HG03108 (cell line): ENCODE results near the gene GBF1.
"Not testable (repeated sequence)": the region's sequence is repeated elsewhere in the genome, so short reads cannot be mapped to it uniquely, and the experiment has no call there.

Experiments
- ATAC-seq: cut with Tn5 transposase; IDR thresholded peaks from one replicate; pipeline ENCODE4 v1.9.1; 2021; ENCODE audit warnings: moderate library complexity; ENCODE audit not compliant: unreplicated experiment

The GBF1 gene

DNA sequence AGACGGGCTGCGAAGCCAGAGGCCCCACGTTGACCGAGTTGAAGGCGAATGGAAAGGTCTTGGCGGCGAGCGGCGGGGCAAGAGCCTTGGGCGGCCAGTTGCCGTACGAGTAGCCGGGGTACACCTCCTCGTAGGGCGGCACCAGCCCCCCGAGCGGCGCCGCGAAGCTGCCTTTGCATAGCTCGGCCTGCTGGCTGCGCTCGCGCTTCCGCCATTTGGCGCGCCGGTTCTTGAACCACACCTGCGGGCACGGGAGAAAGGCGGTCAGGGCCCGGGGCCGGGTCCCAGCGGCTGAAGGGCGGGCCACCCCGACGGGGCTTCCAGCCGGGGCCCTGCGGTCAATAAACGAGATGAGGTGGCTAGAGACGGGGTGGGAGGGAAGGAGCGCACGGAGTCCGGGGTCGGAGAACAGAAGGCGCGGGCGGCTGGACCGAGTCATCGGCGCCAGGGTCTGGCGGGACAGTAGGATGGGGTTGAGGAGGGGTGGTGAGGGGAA, 14.4 kb upstream of the GBF1 start:
- ATAC-seq = no peak

DNA sequence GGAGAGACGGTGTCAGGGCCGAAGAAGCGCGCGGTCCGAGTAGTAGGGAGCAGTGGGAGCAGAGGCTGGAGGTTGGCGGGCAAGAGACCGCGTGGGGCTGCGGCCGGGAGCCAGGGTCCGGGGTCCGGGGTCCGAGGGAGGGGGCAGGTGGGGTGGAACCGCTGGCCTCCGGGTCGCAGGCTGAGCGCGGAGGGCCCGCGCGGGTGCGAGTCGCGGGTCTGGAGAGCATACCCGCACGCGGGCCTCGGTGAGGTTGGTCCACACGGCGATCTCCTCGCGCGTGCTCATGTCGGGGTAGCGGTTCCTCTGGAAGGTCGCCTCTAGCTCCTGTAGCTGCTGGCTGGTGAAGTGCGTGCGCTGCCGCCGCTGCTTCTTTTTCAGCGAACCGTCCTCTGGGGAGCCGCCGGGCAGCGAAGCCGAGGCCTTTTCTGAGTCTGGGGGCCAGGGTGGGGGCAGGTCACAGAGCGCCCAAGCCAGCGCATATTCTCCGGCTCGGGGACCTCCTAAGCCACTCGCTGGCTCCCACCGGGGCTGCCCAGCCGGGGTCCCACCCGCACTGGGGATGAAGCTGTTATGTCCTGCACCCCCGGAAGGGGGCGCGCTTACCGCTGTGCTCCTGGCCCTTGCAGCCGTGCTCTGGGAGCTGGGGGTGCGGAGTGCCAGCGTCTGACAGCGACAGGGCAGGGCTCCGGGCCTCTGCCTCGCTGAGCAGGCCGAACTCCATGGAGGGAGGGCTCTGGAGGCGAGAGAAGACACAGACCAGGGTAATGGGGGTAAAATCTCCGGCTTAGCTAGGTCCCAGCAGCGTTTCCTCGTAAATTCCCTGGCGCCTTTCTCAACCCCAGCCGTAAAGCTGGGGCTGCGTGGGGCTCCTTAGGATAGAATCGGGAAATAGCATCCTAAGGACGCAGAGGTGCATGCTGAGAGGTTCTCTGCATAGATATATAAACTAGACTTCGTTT, 13.7 kb upstream of the GBF1 start:
- no peak for ATAC-seq

DNA sequence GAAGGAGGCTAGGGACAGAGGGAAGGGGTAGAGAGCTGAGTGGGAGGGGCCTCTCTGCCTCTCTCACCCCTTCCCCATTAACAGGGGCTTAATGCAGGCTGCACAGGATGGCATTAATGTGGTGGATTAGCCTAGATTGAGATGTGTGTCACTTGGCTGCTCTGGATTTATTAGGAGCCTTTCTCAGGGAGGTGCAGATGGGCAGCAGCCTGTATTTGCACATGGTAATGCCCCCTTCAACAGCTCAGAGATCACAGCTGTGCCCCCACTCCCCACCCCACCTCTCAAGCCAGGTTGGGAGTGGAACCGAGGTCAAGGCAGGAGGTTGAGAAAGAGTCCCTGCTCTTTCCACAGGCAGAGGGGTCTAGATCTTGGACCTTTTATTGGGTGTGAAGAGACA, 11.3 kb upstream of the GBF1 start:
- ATAC-seq = no peak

DNA sequence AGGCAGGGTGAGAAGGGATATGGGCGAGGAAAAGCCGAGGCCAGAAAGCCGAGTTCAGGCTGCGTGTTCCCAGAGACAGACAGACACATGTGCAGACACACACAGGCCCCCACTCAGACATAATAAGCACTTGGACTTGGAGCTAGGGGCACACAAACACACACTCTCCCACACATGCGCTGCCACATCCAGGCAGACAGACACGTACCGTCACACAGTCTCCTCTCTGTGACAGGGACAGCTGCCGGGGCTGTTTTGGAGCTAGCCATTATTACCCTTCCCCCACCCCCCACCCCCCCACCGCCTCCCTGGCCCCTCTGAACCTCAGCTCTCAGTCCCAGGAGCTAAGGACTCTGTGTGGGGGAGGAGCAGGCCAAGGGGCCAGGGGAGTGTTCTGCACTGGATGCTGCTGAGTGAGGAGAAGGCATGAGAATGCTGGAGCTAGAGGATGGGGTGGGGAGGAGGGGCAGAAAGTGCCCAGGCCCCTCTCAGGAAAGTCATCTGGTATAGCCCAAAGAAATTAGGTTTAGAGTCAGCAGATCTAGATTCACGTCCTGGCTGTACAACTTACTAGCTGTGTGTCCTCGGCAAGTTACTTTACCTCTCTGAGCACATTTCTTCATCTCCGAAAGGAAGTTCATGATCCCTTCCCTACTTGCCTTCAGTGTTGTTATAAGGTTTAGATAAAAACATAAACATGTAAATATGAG, 10.3 kb upstream of the GBF1 start:
- no peak for ATAC-seq

DNA sequence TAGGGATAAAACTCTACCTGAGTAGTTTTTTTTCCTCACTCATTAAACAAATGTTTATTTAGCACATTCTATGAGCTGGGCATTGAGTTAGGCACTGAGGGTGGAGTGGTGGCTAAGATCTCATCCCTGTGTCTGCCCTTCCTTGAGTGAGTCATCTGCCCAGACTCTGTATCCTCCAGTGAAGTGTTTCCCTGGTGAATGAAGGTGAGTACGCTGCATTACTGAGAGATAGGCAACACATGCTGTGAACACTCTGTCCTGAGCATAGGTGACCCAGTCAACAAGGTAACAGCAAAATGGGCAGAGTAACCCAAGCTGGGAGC, 9.8 kb upstream of the GBF1 start:
- ATAC-seq = no peak

DNA sequence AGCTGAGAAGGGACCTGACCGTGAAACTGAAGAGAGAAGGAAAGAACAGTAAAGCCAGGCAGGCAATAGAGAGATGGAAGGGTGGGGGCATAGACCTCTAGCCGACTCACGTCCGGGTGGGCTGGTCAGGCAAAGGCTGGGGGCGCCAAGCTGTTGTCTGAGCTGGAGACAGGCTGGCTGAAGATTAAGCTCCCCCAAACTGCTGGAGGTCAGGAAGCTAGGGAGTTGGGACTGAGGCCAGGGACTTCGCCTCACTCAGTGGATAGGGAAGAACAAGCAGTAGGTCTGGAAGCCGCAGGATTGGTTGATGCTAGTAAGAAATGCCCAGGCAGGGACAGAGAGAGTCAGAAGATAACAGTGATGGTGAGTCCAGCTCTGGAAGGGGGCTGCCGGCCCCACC, 9.3 kb upstream of the GBF1 start:
- ATAC-seq = no peak

DNA sequence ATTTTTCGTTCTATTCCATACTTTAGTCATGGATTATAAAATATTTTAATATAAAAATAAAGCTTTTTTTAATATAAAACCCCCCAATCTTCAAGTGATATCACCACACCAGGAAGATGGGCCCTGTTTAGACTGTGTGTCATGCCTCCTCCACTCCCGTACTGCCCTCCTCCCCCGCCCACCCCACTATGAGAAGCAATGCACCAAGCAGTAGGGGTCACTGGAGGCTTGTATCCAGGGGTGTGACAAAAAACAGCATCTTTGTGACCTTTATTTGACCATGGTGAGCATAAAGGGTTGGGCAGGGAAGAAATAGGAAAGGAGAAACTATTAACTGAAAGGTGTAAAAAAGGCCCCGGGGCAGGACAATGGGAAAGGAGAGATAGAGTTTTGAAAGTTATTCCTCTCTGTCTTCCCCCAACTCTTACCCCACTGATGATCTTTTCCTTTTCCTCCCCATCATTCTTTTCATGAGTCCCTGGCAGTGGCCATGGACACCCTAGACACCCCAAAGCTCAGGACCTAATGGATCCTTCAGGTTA, 7.5 kb upstream of the GBF1 start:
- ATAC-seq = no peak

DNA sequence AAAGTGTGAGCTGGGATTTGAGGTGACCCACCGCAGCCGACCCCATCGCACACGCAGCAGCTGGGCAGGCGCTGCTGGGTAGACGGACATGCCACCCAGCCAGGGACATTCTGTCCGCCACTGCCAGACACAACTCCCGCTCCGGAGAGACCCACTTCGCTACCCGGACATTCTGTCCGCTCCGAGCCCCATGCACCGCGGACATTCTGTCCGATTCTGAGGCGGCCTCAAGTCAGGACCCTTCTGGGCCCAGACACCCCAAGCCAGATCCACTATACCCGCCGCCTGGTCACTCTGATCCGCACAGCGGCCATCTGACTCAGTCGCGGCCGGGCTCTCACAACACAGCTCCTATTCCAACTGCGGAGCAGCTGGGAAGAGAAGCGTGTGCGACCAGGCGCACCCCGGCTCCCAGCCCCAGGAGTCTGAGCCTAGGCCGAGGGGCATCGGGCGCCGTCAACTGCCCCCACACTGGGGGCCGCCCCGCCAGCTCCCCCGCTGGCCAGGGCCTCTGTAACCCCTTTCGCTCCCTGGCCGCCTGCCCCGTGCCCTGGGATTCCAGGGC, 4.8 kb upstream of the GBF1 start:
- ATAC-seq = no peak

DNA sequence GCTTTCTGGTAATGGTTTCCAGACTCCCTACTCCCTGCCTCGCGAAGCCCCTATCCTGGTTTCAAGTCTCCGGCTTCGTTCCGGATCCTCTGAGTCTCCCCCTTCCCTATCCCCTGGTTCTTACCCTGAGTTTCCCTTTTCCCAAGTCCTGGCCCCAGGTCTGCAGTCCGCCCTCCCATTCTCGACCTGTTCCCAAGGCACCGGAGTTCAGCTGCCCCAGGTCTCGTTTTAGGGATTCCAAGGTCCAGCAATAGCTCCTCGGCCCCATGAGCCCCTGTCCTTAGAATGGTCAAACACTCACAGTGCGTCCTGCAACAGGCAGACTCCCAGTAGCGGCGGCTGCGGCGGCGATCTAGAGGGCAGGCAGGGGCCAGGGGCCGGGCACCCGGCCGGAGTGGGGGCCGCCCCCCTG, 4.3 kb upstream of the GBF1 start:
- no peak for ATAC-seq

DNA sequence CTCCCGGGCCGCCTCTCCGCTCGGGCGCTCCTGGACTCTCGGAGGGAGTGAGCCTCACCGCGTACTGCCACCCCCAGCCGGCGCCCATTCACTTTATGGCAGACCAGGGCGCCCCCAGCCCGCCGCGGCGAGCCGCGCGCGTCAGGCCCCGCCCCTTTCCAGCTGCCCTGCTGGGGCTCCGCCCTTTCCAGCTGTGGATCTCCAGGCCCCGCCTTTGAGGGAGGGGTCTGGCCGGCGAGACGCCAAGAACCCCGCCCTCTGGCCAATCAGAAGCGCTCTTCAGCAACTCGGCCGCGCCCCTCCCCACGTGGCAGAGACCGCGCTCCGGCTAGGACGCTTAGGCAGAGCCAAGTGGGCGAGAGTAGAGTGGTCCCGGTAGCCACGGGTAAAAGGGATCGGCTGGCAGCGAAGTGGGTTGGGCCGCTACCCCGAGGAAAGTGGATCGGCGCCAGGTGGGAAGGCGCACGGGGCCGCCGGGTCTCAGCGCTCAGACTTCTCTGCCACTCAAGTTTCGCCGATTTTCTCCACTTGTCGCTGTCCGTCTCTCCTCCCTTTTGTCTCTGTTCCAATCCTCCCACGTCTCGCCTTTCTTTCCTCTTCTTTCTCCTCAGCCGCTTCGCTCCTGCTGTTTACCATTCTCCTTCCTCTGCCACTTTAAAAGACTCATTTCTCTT, 3.8 kb upstream of the GBF1 start, which contains the start of gene PITX3:
Gene PITX3 (minus strand): TSS at position 69 of the 674 bp plus-strand sequence. CDS start 9,432 bp downstream, outside the sequence.
- ATAC-seq = peak; percentile 40

DNA sequence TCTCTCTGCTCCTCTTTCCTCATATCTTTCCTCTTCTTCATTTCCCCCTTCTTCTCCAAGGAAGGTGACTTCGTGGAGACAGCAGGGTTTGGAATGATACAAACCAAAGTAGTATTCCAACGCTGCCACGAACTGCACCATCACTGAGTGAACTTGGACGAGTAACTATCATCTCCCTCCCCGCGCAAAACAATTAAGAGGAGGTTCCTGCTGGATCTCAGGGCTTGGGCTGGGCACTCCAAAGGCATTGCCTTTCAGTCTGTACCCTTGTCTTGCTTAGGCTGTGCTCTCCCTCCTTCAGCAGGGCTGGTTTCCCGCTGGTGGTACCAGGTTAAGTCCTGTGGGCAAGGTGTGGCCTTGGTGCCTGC, 3.2 kb upstream of the GBF1 start:
- no peak for ATAC-seq

DNA sequence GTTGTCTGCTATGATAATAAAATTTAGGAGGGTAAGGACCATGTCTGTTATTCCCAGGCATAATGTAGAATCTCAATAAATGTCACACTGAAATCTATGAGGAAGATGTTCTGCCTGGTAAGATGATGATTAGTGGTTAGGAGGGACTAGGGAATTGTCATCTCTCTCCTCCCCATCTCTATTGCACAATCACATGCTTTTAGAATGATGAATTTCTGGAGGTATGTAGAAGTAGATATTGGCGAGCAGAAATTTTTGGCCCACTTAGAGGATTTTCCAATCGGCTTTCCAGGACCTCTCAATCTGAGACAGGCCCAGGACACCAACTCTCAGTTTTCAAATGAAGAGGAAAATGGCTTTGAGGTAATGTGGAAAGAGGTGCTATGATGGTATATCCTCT, 2.0 kb upstream of the GBF1 start:
- ATAC-seq = no peak

DNA sequence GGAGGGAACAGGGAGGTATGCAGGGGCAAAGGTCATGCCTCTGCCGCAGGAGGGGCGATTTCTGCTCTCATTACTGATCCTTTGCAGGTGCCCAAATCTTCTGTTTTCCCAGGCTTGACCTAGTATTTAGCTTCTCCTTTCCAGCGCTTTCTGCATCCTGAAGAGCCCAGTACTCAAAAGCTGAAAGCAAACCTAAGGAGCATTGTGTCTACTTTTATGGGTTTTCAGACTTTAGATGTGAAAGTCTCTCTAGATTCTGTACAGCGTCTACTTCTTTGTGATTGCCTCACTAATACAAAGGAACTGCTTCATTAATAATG, 560 bp downstream of the GBF1 start:
- no peak for ATAC-seq

DNA sequence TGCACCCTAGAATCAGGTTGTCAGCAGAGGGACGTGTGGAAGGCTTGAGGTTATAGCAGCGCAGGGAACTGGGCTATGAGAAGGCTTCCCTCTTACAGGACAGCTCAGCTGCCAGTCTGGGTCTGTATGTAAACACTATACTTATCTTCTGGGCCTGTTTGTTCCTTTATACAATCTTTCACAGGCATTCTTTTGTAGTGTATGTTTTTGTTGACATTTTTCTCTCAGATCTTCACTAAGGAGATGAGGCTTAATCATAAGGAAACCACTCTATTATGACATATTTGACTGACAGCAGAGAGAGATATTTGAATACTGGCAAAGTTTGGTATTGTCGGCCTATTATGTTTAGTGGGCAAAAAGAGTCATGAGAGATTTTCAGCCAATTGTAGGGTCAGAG, 929 bp downstream of the GBF1 start:
- ATAC-seq = no peak

DNA sequence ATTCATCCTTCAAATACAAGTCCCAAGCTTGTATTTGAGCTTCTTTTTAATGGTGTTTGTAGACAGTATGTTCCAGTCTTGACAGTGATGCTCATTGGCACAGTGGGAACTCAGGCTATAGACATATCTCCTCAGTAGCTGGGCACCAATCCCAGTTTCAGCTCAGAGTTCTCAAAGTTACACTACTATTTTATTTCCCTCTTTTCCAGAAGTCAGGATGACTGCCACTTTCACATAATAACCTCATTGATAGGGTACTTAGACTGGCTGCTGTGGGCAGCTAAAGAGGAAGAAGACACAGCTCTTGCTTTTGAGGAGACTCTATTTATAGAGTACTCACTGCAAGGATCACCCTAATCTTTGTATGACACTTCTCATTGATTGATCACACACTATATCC, 2.4 kb downstream of the GBF1 start:
- no peak for ATAC-seq

DNA sequence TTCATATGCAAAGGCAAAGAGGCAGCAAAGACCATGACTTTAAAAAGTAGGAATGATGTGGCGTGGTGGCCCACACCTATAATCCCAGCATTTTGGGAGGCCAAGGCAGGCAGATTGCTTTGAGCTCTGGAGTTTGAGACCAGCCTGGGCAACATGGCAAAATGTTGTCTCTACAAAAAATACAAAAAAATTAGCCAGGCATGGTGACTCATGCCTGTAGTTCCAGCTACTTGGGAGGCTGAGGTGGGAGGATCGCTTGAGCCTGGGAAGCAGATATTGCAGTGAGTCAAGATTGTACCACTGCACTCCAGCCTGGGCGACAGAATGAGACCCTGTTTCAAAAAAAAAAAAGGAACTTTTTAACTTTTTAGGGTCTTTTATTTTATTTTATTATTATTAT, 7.2 kb downstream of the GBF1 start:
- ATAC-seq = not testable (repeated sequence)

DNA sequence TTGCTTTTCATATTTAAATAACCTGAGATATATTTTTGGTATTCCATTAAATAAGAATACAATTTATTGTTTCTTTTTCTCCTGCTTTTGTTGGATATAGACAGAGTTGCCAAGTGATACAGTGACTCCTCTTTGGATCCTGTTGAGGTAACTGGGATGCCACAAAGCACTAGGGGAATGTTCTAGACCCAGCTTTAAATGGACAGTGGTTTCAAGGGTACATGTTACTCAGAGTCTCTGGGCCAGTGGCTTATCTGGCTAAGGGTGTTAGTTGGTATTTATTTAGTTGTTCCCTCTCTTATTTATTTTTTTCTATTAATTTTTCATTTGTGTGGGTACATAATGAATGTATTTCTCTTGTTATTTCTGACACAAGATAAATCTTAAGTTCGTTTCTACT, 9.1 kb downstream of the GBF1 start:
- ATAC-seq = no peak

DNA sequence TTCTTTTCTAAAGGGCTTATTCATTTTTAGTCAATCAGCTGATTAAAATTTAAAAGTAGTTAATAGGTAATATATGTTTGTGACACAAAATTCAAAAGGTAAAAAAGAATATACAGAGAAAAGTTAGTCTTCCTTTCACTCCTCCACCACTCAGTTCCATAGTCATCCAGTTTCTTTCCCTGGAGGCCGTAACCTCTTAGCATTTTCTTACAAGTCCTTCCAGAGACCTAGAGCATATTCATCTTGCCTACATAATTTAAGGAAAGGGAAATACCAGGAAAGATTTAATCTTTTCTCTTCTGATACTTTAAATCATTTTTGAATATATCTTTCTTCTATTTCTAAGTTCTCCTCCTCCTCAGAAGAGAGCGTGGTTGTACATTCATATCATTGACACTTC, 10.1 kb downstream of the GBF1 start:
- no peak for ATAC-seq

DNA sequence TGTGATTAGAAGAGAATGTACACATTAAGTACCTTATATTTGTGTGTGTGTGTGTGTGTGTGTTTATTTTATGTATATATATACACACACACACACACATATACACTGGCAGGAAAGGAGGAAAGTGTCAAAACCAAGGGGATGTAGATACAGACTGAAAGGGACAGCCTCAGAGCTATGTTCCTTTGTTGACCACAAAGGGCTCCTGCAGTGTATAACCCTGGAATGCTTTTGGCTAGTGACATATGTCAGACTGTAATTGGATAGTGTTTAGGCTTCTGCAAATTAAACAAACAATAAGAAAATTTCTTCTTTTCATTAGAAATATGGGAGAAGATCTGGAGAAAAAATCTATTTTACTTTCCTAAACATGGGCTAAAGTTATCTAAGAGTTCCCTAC, 15.9 kb downstream of the GBF1 start:
- ATAC-seq = no peak

DNA sequence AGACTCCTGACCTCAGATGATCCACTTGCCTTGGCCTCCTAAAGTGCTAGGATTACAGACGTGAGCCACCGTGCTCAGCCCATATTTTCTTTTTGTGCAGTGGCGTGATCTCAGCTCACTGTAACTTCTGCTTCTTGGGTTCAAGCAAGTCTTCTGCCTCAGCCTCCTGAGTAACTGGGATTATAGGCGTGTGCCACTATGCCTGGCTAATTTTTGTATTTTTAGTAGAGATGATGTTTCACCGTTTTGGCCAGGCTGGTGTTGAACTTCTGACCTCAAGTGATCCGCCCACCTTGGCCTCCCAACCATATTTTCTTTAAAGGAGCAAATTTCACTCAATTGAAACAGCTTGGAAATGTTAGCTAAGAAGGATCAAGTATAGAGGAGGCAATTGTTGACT, 16.5 kb downstream of the GBF1 start:
- ATAC-seq = no peak

DNA sequence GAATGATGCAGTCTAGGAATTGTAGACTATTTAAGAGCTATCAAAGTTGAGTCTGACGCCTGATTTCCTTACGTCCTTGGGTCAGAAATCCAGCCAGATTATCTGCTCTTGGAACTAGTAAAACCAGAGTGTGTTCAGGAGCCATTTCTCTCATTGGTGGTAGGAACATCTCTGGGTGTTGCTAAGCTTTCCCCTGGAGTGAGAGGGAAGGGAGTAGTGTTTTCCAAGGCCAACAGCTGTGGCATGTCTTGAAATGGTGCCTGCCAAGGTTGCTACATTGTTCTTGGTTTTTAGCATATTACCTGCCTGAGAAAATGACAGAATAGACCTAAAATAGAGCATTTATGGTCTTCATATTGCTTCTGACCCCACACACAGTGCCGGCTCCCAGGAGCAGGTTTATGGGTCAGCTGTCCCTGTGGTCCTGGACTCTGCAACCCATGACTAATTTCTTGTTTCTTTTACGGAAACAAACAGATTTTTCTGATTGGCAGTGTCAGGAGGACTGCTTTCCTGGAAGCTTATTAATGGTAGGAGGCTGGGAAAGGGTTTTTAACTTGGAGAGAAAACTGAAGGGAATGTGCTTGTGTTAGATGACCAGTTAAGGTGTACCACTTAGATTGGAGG, 17.5 kb downstream of the GBF1 start:
- ATAC-seq = no peak
